A549 (cell line): ENCODE measurements around the gene BLTP2.

ENCODE experiments used
- CEBPB ChIP-seq, 2 experiments: fragments of >200 bp in 1 of 2; sonication (Bioruptor Twin) in 1 of 2; formaldehyde crosslinking in 1 of 2; IDR thresholded peaks; 2 replicates each; pipeline ENCODE4 v1.6.1; 2012 to 2016
- CHD2 ChIP-seq: fragments of 150-350 bp; IDR thresholded peaks from 2 replicates; pipeline ENCODE4 v1.6.1; 2014; ENCODE audit warnings: low read length; ENCODE audit not compliant: partially characterized antibody
- CHD4 ChIP-seq: fragments of 200-600 bp; sonication (generic); IDR thresholded peaks from 2 replicates; pipeline ENCODE4 v1.6.1; 2016; ENCODE audit warnings: antibody characterized with exemption, mild to moderate bottlenecking, borderline replicate concordance
- HOXA7 ChIP-seq: fragments of 250-450 bp; sonication (Bioruptor Pico); IDR thresholded peaks from 2 replicates; pipeline ENCODE4 v1.5.0; 2020; ENCODE audit warnings: mild to moderate bottlenecking, moderate library complexity
- MAX ChIP-seq: IDR thresholded peaks from 2 replicates; pipeline ENCODE4 v1.6.1; 2012
- POLR2A ChIP-seq: IDR thresholded peaks from 2 replicates; pipeline ENCODE4 v1.6.1; 2012; ENCODE audit warnings: mild to moderate bottlenecking, low read length
- RAD21 ChIP-seq, 2 experiments: fragments of >200 bp in 1 of 2; sonication (Bioruptor Twin) in 1 of 2; formaldehyde crosslinking in 1 of 2; IDR thresholded peaks in 1 of 2; conservative IDR thresholded peaks in 1 of 2; 2 replicates in 1 of 2; 3 replicates in 1 of 2; pipeline ENCODE4 v1.6.1; 2012 to 2018; ENCODE audit warnings: inconsistent platforms in 1 of 2
- RFX5 ChIP-seq: fragments of 450-650 bp; IDR thresholded peaks from 2 replicates; pipeline ENCODE4 v1.7.1; 2014; ENCODE audit warnings: antibody characterized with exemption, mild to moderate bottlenecking, moderate library complexity
- TF ChIP-seq, protein P1 (sequence below): fragments of >200 bp; sonication (Bioruptor Twin); formaldehyde crosslinking; IDR thresholded peaks from 3 replicates; pipeline ENCODE4 v1.5.1; 2016
- TF ChIP-seq, protein P2 (sequence below): fragments of 450-650 bp; IDR thresholded peaks from 2 replicates; pipeline ENCODE4 v1.6.1; 2014; ENCODE audit warnings: antibody characterized with exemption

DNA sequence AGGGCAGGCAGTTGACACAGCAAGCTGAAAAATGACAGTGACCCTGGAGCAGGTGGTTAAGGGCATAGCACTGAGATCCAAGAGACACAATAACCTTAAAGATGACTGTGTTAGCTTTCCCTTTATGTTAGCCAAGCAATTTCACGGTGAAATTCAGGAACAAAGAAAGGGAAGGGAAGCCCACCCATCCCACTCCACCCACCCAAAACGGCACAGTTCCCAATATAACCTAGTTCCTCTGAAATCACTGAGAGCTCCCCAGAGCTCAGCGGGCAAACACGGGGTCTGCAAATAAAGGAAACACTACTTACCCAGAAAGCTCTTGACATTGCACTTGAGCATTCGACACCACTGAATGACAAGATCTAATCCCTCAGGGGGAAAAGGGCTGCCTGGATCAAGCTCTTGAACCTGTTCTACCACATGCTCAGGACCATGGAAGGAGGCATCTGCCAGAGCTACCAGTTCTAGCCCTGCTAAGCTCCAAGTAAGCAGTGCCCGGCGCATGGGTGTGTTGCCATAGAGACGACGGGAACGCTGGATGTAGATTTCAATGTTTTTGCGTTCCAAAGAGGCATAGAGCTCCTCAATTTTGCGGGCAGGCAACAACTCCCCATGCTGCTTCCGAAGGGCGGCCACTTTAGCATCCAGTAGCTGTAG, 10.6 kb downstream of the BLTP2 start:
- TF ChIP-seq, protein P1, sequence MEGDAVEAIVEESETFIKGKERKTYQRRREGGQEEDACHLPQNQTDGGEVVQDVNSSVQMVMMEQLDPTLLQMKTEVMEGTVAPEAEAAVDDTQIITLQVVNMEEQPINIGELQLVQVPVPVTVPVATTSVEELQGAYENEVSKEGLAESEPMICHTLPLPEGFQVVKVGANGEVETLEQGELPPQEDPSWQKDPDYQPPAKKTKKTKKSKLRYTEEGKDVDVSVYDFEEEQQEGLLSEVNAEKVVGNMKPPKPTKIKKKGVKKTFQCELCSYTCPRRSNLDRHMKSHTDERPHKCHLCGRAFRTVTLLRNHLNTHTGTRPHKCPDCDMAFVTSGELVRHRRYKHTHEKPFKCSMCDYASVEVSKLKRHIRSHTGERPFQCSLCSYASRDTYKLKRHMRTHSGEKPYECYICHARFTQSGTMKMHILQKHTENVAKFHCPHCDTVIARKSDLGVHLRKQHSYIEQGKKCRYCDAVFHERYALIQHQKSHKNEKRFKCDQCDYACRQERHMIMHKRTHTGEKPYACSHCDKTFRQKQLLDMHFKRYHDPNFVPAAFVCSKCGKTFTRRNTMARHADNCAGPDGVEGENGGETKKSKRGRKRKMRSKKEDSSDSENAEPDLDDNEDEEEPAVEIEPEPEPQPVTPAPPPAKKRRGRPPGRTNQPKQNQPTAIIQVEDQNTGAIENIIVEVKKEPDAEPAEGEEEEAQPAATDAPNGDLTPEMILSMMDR: no peak
- TF ChIP-seq CEBPB (IDR thresholded peaks at IDR 0.05) (no peak), POLR2A (no peak), RFX5 (no peak), MAX (no peak), CHD4 (no peak), RAD21 (conservative IDR thresholded peaks at IDR 0.05 in 1 of 2, IDR thresholded peaks at IDR 0.05 in 1 of 2) (no peak), CHD2 (no peak), HOXA7 (no peak)
- TF ChIP-seq, protein P2, sequence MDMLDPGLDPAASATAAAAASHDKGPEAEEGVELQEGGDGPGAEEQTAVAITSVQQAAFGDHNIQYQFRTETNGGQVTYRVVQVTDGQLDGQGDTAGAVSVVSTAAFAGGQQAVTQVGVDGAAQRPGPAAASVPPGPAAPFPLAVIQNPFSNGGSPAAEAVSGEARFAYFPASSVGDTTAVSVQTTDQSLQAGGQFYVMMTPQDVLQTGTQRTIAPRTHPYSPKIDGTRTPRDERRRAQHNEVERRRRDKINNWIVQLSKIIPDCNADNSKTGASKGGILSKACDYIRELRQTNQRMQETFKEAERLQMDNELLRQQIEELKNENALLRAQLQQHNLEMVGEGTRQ: no peak
